H9 (cell line): Measurements from ENCODE around the gene PLA2R1. TPM values are rescaled to one million over a fixed set of nuclear protein-coding genes. Genes with fewer than 3 reads are reported as not detected.

ENCODE experiments used
- DNase-seq: peaks from one replicate; pipeline ENCODE4 v3.0.0-alpha.2; 2017
- H2AFZ ChIP-seq: one replicate; pipeline ENCODE4 v1.6.1; 2013; ENCODE audit warnings: mild to moderate bottlenecking, low read length, control low read depth, moderate library complexity
- H2AK5ac ChIP-seq: 2 replicates; pipeline ENCODE4 v1.6.1; 2013; ENCODE audit warnings: low read length, control low read depth, mixed read lengths; ENCODE audit not compliant: insufficient read length
- H2BK120ac ChIP-seq: one replicate; pipeline ENCODE4 v1.6.1; 2013; ENCODE audit warnings: low read depth, mild to moderate bottlenecking, low read length, control low read depth, inconsistent platforms; ENCODE audit not compliant: poor library complexity, severe bottlenecking
- H2BK12ac ChIP-seq: 2 replicates; pipeline ENCODE4 v1.6.1; 2013; ENCODE audit warnings: low read length, control low read depth, mixed read lengths, low read depth; ENCODE audit not compliant: insufficient read length
- H2BK15ac ChIP-seq: 2 replicates; pipeline ENCODE4 v1.6.1; 2013; ENCODE audit warnings: low read depth, low read length, control low read depth
- H2BK20ac ChIP-seq: one replicate; pipeline ENCODE4 v1.6.1; 2013; ENCODE audit warnings: low read depth, mild to moderate bottlenecking, low read length, control low read depth, inconsistent platforms; ENCODE audit not compliant: poor library complexity, severe bottlenecking
- H2BK5ac ChIP-seq: 2 replicates; pipeline ENCODE4 v1.6.1; 2013; ENCODE audit warnings: low read length, control low read depth, mixed read lengths; ENCODE audit not compliant: insufficient read length
- H3K14ac ChIP-seq: 2 replicates; pipeline ENCODE4 v1.6.1; 2013; ENCODE audit warnings: low read length, control low read depth; ENCODE audit not compliant: insufficient read depth
- H3K18ac ChIP-seq: 2 replicates; pipeline ENCODE4 v1.6.1; 2013; ENCODE audit warnings: low read depth, mild to moderate bottlenecking, mixed read lengths, low read length, control low read depth; ENCODE audit not compliant: insufficient read length
- H3K23ac ChIP-seq: 2 replicates; pipeline ENCODE4 v1.6.1; 2013; ENCODE audit warnings: low read length, control low read depth, mixed read lengths, low read depth; ENCODE audit not compliant: insufficient read length
- H3K23me2 ChIP-seq: 2 replicates; pipeline ENCODE4 v1.6.1; 2013; ENCODE audit warnings: low read depth, mild to moderate bottlenecking, mixed read lengths, low read length, control low read depth; ENCODE audit not compliant: insufficient read length, poor library complexity, severe bottlenecking
- H3K27ac ChIP-seq: 2 replicates; pipeline ENCODE4 v1.5.1; 2013; ENCODE audit warnings: low read length, control low read depth, mixed read lengths, low read depth; ENCODE audit not compliant: insufficient read length
- H3K27me3 ChIP-seq: 2 replicates; pipeline ENCODE4 v1.6.1; 2013; ENCODE audit warnings: low read length, control low read depth, inconsistent platforms; ENCODE audit not compliant: insufficient read depth
- H3K4ac ChIP-seq: 2 replicates; pipeline ENCODE4 v1.6.1; 2013; ENCODE audit warnings: low read depth, mild to moderate bottlenecking, control low read depth, inconsistent platforms, low read length, moderate library complexity
- H3K4me1 ChIP-seq: 2 replicates; pipeline ENCODE4 v1.6.1; 2013; ENCODE audit warnings: low read length, control low read depth, inconsistent platforms; ENCODE audit not compliant: insufficient read depth
- H3K4me2 ChIP-seq: 2 replicates; pipeline ENCODE4 v1.6.1; 2013; ENCODE audit warnings: low read length, control low read depth, mixed read lengths; ENCODE audit not compliant: insufficient read length, insufficient read depth
- H3K56ac ChIP-seq: 2 replicates; pipeline ENCODE4 v1.6.1; 2013; ENCODE audit warnings: low read depth, mild to moderate bottlenecking, mixed read lengths, low read length, control low read depth; ENCODE audit not compliant: insufficient read length
- H3K79me1 ChIP-seq: 2 replicates; pipeline ENCODE4 v1.6.1; 2013; ENCODE audit warnings: low read depth, mild to moderate bottlenecking, moderate library complexity, low read length, control low read depth, inconsistent platforms; ENCODE audit not compliant: insufficient read depth, poor library complexity, severe bottlenecking
- H3K79me2 ChIP-seq: 2 replicates; pipeline ENCODE4 v1.6.1; 2013; ENCODE audit warnings: low read length, control low read depth, inconsistent platforms; ENCODE audit not compliant: insufficient read depth
- H3K9ac ChIP-seq: 2 replicates; pipeline ENCODE4 v1.6.1; 2013; ENCODE audit warnings: low read length, control low read depth, mixed read lengths; ENCODE audit not compliant: insufficient read length; ENCODE audit errors: extremely low read depth
- H3K9me3 ChIP-seq: one replicate; pipeline ENCODE4 v1.6.1; 2013; ENCODE audit warnings: low read depth, low read length, inconsistent platforms; ENCODE audit not compliant: control insufficient read depth
- H3T11ph ChIP-seq: one replicate; pipeline ENCODE4 v1.6.1; 2013; ENCODE audit warnings: mild to moderate bottlenecking, low read length, control low read depth, inconsistent platforms
- H4K20me1 ChIP-seq: one replicate; pipeline ENCODE4 v1.6.1; 2013; ENCODE audit not compliant: control insufficient read depth, insufficient read length, insufficient read depth
- H4K5ac ChIP-seq: 2 replicates; pipeline ENCODE4 v1.6.1; 2013; ENCODE audit warnings: low read depth, mild to moderate bottlenecking, mixed read lengths, low read length, control low read depth; ENCODE audit not compliant: insufficient read length
- H4K8ac ChIP-seq: replicated peaks from 2 replicates; pipeline ENCODE4 v1.6.1; 2013; ENCODE audit warnings: low read length, control low read depth, mixed read lengths, low read depth; ENCODE audit not compliant: insufficient read length
- H4K91ac ChIP-seq: 2 replicates; pipeline ENCODE4 v1.6.1; 2013; ENCODE audit warnings: low read depth, mild to moderate bottlenecking, moderate library complexity, mixed read lengths, low read length, control low read depth; ENCODE audit not compliant: insufficient read length
- H3K27ac Mint-ChIP-seq, 3 experiments: 2 replicates in 2 of 3; 3 replicates in 1 of 3; pipeline ENCODE4 v1.8.0; 2020 to 2021; ENCODE audit warnings: mixed read lengths in 3 of 3, mild to moderate bottlenecking in 1 of 3, moderate library complexity in 1 of 3
- H3K27me3 Mint-ChIP-seq: 2 replicates; pipeline ENCODE4 v1.8.0; 2021; ENCODE audit warnings: low read depth, mild to moderate bottlenecking, moderate library complexity, mixed read lengths
- H3K36me3 Mint-ChIP-seq, 3 experiments: 2 replicates in 2 of 3; 3 replicates in 1 of 3; pipeline ENCODE4 v1.8.0; 2020 to 2021; ENCODE audit warnings: low read depth in 3 of 3, mixed read lengths in 3 of 3; ENCODE audit not compliant: insufficient read depth in 1 of 3
- H3K4me1 Mint-ChIP-seq, 2 experiments: 2 replicates each; pipeline ENCODE4 v1.8.0; 2020; ENCODE audit warnings: mixed read lengths in 2 of 2
- H3K4me3 Mint-ChIP-seq, 2 experiments: 2 replicates in 1 of 2; 3 replicates in 1 of 2; pipeline ENCODE4 v1.8.0; 2020 to 2021; ENCODE audit warnings: mild to moderate bottlenecking in 2 of 2, mixed read lengths in 2 of 2, moderate library complexity in 1 of 2
- H3K9me3 Mint-ChIP-seq, 2 experiments: 2 replicates in 1 of 2; 3 replicates in 1 of 2; pipeline ENCODE4 v1.8.0; 2020; ENCODE audit warnings: mild to moderate bottlenecking in 2 of 2, mixed read lengths in 2 of 2, moderate library complexity in 1 of 2
- WGBS: extraction: QIAGEN DNeasy Blood & Tissue Kit; methylation state at CpG from one replicate; pipeline ENCODE4 v1.1.7; 2013; ENCODE audit warnings: missing lambda C conversion rate, low lambda C conversion rate, mixed read lengths; ENCODE audit not compliant: insufficient read length; ENCODE audit errors: extremely low coverage; 5-methylcytosine and 5-hydroxymethylcytosine counted together
- total RNA-seq: library from RNA; stranded (reverse); gene quantifications from 2 replicates; pipeline ENCODE4 v1.2.1, GENCODE V29; 2021
- TF ChIP-seq, protein P1 (sequence below): fragments of 200-600 bp; sonication (generic); conservative IDR thresholded peaks from 3 replicates; pipeline ENCODE4 v1.8.0; 2021; ENCODE audit warnings: antibody characterized with exemption, mild to moderate bottlenecking

Gene PLA2R1
- total RNA-seq, 1 experiment from 2014 or later: 0.83 TPM

GRCh38 chr2:159925975-159926374 lies 136.4 kb downstream of the PLA2R1 start:
- 100% methylated on average over 1 of the region's 3 CpGs for WGBS

More at GRCh38 chr2:159925975-159926374, 136.4 kb downstream of the PLA2R1 start:
- H2AK5ac ChIP-seq: no peak overlapping the region
- H3K9me3 Mint-ChIP-seq: peaks cover 0 to 2% of the 10 kb centered on the region in 2 experiments; a peak in 2 of 5 replicates
- no peaks in the 10 kb centered on the region for H3K9me3 ChIP-seq
- H2BK5ac ChIP-seq: no peak overlapping the region
- no peak for DNase-seq
- no peak overlapping the region for H3K23ac ChIP-seq
- no peaks in the 10 kb centered on the region for H4K20me1 ChIP-seq
- no peak overlapping the region for H3K9ac ChIP-seq
- no peak overlapping the region for H4K8ac ChIP-seq
- no peaks in the 10 kb centered on the region for H3K79me1 ChIP-seq
- H3K4me2 ChIP-seq: no peak overlapping the region
- H4K5ac ChIP-seq: no peak overlapping the region
- H3K27ac ChIP-seq: no peak overlapping the region
- no peaks in the 10 kb centered on the region for H3K4me1 ChIP-seq
- no peak overlapping the region for H3K27ac Mint-ChIP-seq
- H3K27me3 ChIP-seq: no peaks in the 10 kb centered on the region
- H4K91ac ChIP-seq: no peak overlapping the region
- no peak overlapping the region for H2BK12ac ChIP-seq
- no peak overlapping the region for H3K18ac ChIP-seq
- no peak overlapping the region for H2BK120ac ChIP-seq
- peaks cover 4% of the 10 kb centered on the region for H3K23me2 ChIP-seq
- H2AFZ ChIP-seq: no peak overlapping the region
- H3K4ac ChIP-seq: no peak overlapping the region
- no peak overlapping the region for H2BK20ac ChIP-seq
- H2BK15ac ChIP-seq: no peak overlapping the region
- peaks cover 7% of the 10 kb centered on the region for H3K27me3 Mint-ChIP-seq
- H3K36me3 Mint-ChIP-seq: no peaks in the 10 kb centered on the region; a peak in 2 of 7 replicates
- H3K79me2 ChIP-seq: 0 out of 2 replicates have a peak, but pooled peaks cover 2% of the 10 kb centered on the region
- H3K4me3 Mint-ChIP-seq: no peak overlapping the region
- TF ChIP-seq, protein P1, sequence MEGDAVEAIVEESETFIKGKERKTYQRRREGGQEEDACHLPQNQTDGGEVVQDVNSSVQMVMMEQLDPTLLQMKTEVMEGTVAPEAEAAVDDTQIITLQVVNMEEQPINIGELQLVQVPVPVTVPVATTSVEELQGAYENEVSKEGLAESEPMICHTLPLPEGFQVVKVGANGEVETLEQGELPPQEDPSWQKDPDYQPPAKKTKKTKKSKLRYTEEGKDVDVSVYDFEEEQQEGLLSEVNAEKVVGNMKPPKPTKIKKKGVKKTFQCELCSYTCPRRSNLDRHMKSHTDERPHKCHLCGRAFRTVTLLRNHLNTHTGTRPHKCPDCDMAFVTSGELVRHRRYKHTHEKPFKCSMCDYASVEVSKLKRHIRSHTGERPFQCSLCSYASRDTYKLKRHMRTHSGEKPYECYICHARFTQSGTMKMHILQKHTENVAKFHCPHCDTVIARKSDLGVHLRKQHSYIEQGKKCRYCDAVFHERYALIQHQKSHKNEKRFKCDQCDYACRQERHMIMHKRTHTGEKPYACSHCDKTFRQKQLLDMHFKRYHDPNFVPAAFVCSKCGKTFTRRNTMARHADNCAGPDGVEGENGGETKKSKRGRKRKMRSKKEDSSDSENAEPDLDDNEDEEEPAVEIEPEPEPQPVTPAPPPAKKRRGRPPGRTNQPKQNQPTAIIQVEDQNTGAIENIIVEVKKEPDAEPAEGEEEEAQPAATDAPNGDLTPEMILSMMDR: no peak
- no peak overlapping the region for H3K56ac ChIP-seq
- H3K4me1 Mint-ChIP-seq: peaks cover 16 to 23% of the 10 kb centered on the region in 2 experiments
- no peak overlapping the region for H3T11ph ChIP-seq
- no peak overlapping the region for H3K14ac ChIP-seq
